Measurements from ENCODE around the gene CHAC2. TPM values are rescaled to one million over a fixed set of nuclear protein-coding genes. Genes with fewer than 3 reads are reported as not detected.
"Not testable (repeated sequence)": the region's sequence is repeated elsewhere in the genome, so short reads cannot be mapped to it uniquely, and the experiment has no call there.

The CHAC2 gene
- total RNA-seq: 10 to 100 TPM; 13.2 to 15.0 TPM

DNA sequence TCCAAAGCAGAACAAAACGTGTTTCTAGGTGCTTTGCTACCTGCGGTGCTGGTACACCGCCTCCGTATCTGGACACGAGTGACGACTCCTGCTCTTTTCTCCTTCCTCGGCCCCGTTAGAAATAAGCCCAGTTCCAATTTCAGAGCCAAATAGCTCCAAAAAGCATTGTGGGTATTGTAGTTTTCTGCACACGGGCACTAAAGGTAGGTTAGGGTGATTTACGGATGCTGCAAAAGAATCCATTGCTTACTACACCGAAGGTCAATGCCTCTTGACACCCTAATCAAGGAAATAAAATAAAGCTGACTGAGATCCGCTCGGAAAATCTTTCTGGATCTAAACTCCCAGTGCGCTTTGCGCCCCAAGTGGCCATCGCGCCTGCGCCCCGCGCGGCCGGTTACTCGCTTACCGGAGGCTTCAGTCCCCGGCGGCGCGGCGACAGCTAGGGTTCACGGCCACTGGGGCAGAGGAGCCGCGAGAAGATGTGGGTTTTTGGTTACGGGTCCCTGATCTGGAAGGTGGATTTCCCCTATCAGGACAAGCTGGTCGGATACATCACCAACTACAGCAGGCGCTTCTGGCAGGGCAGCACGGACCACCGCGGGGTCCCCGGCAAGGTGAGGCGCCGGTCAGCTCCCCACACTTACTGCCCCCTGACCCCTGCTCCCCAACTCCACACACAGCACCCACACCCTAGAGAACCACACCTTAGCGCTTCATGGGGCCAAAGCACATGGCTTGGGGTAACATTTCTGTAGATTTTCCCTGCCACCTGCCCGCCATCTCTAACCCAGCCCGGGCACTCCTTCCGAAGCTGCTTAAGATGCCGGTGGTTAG lies at the start of gene CHAC2:
Gene CHAC2 (plus strand): TSS at position 400 of the 837 bp plus-strand sequence. CDS start 83 bp downstream, at position 483.
- peak within 1 kb of the TSS; percentile 93 for H3K4me3 Mint-ChIP-seq

DNA sequence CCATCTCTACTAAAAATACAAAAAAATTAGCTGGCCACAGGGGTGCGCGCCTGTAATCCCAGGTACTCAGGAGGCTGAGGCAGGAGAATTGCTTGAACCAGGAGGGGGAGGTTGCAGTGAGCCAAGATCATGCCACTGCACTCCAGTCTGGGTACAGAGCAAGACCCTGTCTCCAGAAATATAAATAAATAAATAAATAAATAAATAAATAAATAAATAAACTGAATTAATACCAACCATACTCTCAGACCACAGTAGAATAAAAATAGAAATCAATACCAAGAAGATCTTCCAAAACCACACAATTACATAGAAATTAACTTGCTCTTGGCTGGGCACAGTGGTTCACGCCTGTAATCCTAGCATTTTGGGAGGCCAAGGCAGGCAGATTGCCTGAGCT lies 46.7 kb upstream of the CHAC2 start:
- H3K36me3 Mint-ChIP-seq: peaks cover 40% of the 10 kb centered on the region

More for the DNA sequence above, at the start of gene CHAC2:
- H3K27me3 Mint-ChIP-seq: no peaks in the 10 kb centered on the region
- peaks cover 25% of the 10 kb centered on the region for H3K36me3 Mint-ChIP-seq
- no peaks in the 10 kb centered on the region for H3K9me3 Mint-ChIP-seq
- POLR2A ChIA-PET: interaction anchor here (0.7 to 3.6 kb wide), 10 partner anchors 9 to 1851 kb away, joined by 3 to 43 read pairs (median 5); partner anchors contain the start of genes ASB3, ERLEC1, PPP4R3B and PSME4
- CTCF ChIA-PET: interaction anchor here (0.7 to 1.7 kb wide), 4 partner anchors 15 to 228 kb away, joined by 3 to 10 read pairs (median 4); partner anchors contain the start of gene ERLEC1
- intact Hi-C loops (cut with micrococcal nuclease): loop anchor here (1.0 to 10.0 kb wide), 5 partner anchors 16 to 957 kb away; partner anchors contain the start of genes EML6 and ERLEC1
- peak within 1 kb of the TSS; percentile 97 for H3K27ac Mint-ChIP-seq
- H3K4me1 Mint-ChIP-seq (ENCODE audit: low read depth): peaks cover 27% of the 10 kb centered on the region
- DNase-seq: peak; percentile 91

DNA sequence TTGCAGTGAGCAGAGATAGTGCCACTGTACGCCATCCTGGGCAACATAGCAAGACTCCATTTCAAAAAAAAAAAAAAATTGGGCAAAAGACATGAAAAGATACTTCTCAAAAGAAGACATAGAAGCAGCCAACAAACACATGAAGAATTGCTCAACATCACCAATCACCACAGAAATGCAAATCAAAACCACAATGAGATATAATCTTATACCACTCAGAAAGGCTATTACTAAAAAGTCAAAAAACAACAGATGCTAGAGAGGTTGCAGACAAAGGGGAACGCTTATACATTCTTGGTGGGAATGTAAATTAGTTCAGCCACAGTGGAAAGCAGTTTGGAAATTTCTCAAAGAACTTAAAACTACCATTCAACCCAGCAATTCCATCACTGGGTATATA lies 43.1 kb upstream of the CHAC2 start:
- POLR2A ChIA-PET: no interaction called here
- H3K27me3 Mint-ChIP-seq: no peaks in the 10 kb centered on the region
- H3K9me3 Mint-ChIP-seq: peaks cover 8% of the 10 kb centered on the region
- no peak overlapping the region for H3K4me3 Mint-ChIP-seq
- no peak for DNase-seq
- peaks cover 26% of the 10 kb centered on the region for H3K36me3 Mint-ChIP-seq
- H3K27ac Mint-ChIP-seq: no peak overlapping the region
- peaks cover 9% of the 10 kb centered on the region for H3K4me1 Mint-ChIP-seq (ENCODE audit: low read depth)
- intact Hi-C loops (cut with micrococcal nuclease): no loop called here
- CTCF ChIA-PET: no interaction called here

More for the DNA sequence above, 46.7 kb upstream of the CHAC2 start:
- H3K4me3 Mint-ChIP-seq; H3K27me3 Mint-ChIP-seq; DNase-seq; H3K27ac Mint-ChIP-seq; CTCF ChIA-PET; POLR2A ChIA-PET; H3K4me1 Mint-ChIP-seq (ENCODE audit: low read depth); intact Hi-C loops (cut with micrococcal nuclease): not testable (repeated sequence)
- peaks cover 12% of the 10 kb centered on the region for H3K9me3 Mint-ChIP-seq

DNA sequence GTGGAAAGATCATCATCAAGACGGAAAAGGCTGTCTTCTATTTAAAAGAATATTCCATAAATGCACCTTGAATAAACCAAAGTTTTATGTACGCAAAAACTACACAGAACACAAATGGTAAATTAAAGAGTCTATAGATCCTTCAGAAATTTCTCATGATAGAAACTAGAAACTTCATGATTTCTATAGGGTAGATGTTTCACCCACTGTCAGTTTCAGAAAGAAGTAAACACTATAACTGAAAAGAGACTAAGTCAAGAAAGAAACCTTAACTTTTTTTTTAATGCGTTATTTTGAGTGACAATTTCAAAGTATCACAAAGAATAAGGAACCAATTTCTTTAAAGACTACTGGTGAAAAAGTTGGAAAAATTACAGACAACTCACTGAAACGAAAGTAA lies 41.9 kb upstream of the CHAC2 start:
- Mint-ChIP-seq H3K27me3 (no peaks in the 10 kb centered on the region), H3K27ac (no peak overlapping the region), H3K4me3 (no peak overlapping the region), H3K9me3 (peaks cover 8% of the 10 kb centered on the region), H3K36me3 (peaks cover 26% of the 10 kb centered on the region), H3K4me1 (ENCODE audit: low read depth) (peaks cover 9% of the 10 kb centered on the region)
- intact Hi-C loops (cut with micrococcal nuclease): no loop called here
- no peak for DNase-seq
- ChIA-PET POLR2A (no interaction called here), CTCF (interaction anchor here (0.7 kb wide), 1 partner anchor 1577 kb away, joined by 4 read pairs; no protein-coding TSS in a partner anchor)

DNA sequence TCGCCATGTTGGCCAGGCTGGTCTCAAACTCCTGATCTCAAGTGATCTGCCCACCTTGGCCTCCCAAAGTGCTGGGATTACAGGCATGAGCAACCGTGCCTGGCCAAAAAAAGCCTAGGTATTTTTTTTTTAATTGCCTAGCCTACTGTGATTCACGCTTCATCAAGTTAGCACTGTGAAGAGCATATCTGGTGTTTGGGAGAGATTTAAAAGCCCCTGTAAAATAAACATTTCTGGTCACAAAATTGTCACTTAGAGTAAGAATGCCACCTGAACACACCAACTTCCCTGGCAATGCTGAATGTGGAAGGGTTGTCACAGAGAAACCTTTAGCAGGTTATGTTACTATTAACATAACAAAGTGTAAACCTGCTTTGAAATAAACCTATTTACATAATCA lies 39.7 kb upstream of the CHAC2 start:
- Mint-ChIP-seq H3K4me3 (no peak overlapping the region), H3K27ac (no peak overlapping the region), H3K9me3 (peaks cover 8% of the 10 kb centered on the region), H3K4me1 (ENCODE audit: low read depth) (peaks cover 3% of the 10 kb centered on the region), H3K36me3 (peaks cover 23% of the 10 kb centered on the region), H3K27me3 (no peaks in the 10 kb centered on the region)
- ChIA-PET POLR2A (no interaction called here), CTCF (no interaction called here)
- DNase-seq: no peak
- intact Hi-C loops (cut with micrococcal nuclease): no loop called here

DNA sequence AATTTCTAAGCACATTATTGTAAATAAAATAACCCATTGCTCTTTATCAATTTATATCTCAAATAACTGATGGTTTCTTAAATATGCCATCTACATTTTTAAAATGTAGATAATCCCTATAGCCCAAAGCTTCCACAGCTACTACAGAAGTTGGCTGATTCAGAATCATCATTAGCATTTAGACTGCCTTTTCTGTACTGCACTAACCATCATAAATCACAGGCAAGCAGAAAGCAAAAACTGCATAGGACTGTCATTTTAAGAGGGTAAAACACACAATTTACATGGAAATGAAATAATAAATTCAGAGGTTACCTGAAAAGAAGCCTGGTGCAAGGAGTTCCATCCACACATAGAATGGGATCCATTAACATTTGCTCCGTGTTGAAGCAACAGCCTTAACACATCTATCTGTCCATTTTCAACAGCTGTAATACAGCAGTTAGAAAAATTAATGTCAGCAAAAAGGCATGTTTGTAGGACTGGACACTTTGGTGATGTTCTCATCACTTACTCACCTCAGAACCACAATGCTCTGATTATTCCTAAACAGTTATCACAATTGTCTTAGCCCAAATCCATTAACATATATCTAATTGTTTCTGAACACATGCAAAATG lies 38.4 kb upstream of the CHAC2 start:
- ChIA-PET CTCF (no interaction called here), POLR2A (no interaction called here)
- Mint-ChIP-seq H3K27ac (no peak overlapping the region), H3K4me1 (ENCODE audit: low read depth) (peaks cover 3% of the 10 kb centered on the region), H3K36me3 (peaks cover 20% of the 10 kb centered on the region), H3K4me3 (no peak overlapping the region), H3K27me3 (no peaks in the 10 kb centered on the region), H3K9me3 (peaks cover 8% of the 10 kb centered on the region)
- intact Hi-C loops (cut with micrococcal nuclease): no loop called here
- DNase-seq: no peak

DNA sequence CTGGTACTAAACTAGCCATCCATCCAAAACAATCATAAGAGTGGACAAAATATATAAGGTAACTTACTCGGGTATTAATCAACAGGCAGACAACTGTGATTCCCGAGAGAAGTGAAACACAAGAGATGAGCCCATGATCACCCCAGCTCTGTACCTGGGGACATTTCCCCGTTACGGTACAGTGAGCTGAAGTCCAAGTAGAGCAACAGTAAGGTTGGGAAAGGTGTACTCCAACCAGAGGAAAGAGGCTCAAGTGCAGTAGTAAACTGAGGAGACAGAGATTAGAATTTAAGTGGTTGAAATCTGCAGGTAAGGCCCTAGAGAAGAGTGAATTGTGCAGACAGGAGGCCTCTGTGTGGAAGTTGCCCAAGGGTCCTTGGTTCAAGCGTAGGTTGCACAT lies 30.5 kb upstream of the CHAC2 start:
- no peak overlapping the region for H3K27ac Mint-ChIP-seq

DNA sequence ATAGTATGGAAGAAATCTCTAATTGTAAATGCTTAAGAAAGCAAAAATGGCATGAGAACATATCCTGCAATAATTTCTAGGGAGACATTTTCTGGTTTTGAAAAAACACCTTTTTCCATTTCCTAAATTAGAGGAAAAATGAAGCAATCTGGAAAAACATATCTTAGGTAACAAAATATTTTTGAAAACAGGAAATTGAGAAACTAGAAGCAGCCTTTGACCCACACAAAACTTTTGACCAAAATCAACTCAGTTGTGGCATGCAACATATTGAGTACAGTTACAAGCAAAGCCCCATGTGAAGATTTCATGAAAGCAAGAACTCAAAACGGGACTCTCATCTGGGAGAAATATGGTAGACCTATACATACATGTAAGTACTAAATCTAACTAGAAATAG lies 28.6 kb upstream of the CHAC2 start:
- no peak overlapping the region for H3K4me3 Mint-ChIP-seq
- CTCF ChIA-PET: no interaction called here
- no peak for DNase-seq
- H3K4me1 Mint-ChIP-seq (ENCODE audit: low read depth): peaks cover 11% of the 10 kb centered on the region
- intact Hi-C loops (cut with micrococcal nuclease): no loop called here
- POLR2A ChIA-PET: no interaction called here
- peaks cover 20% of the 10 kb centered on the region for H3K36me3 Mint-ChIP-seq
- no peaks in the 10 kb centered on the region for H3K27me3 Mint-ChIP-seq
- no peaks in the 10 kb centered on the region for H3K9me3 Mint-ChIP-seq
- no peak overlapping the region for H3K27ac Mint-ChIP-seq

More for the DNA sequence above, 30.5 kb upstream of the CHAC2 start:
- intact Hi-C loops (cut with micrococcal nuclease): no loop called here
- DNase-seq: no peak
- H3K36me3 Mint-ChIP-seq: peaks cover 16% of the 10 kb centered on the region
- CTCF ChIA-PET: no interaction called here
- POLR2A ChIA-PET: no interaction called here
- peaks cover 4% of the 10 kb centered on the region for H3K4me1 Mint-ChIP-seq (ENCODE audit: low read depth)
- H3K27me3 Mint-ChIP-seq: no peaks in the 10 kb centered on the region
- no peak overlapping the region for H3K4me3 Mint-ChIP-seq
- no peaks in the 10 kb centered on the region for H3K9me3 Mint-ChIP-seq

DNA sequence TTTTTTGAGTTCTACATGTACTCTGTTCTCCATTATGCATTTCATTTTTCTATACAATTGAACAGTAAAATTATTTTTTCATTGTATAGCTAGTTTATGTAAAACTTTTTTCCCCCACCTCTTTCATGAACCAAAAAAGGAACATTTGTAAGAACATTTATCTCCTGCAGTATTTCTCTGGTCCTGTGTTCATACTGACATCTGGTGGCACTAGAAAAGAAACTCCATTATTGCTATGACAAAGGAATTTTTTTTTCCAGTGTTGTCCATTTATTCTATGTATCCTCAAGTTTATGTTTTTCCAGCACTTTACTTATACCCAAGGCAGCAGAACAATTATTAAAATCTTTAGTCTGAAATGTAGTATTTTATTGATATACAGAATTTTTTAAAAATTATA lies 27.4 kb upstream of the CHAC2 start:
- Mint-ChIP-seq H3K4me3 (no peak overlapping the region), H3K27me3 (no peaks in the 10 kb centered on the region), H3K9me3 (no peaks in the 10 kb centered on the region), H3K27ac (no peak overlapping the region), H3K36me3 (peaks cover 16% of the 10 kb centered on the region), H3K4me1 (ENCODE audit: low read depth) (peaks cover 11% of the 10 kb centered on the region)
- DNase-seq: no peak
- ChIA-PET POLR2A (no interaction called here), CTCF (no interaction called here)
- intact Hi-C loops (cut with micrococcal nuclease): no loop called here

DNA sequence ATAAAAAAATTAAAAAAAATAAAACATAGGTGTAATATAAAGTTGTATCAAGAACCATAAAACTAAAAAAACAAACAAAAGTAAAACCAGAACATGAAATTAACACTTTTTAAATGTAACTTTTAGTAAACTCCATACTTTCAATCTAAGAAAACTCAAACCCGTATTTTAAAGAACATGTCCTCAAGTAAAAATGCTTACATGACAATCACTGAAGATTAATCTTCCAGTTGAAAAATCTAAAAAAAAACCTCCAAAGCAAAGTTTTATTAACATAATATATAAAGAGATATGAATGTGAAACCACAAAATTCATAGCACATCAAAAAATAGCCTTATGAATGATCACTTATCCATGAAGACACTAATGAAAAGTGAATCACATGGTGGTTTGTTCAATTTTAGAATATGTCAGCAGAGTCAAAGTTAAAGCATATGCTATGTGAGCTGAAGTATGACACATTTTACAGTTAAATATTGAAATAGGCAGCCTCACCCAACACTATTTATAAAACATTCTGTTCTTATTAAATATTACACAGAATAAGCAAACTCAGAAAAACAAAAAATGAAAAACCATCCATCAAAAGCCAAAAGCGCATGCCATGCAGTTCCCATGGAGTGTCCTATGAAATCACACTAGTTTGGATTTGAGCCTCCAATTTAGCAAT lies 23.1 kb upstream of the CHAC2 start:
- ChIA-PET CTCF (interaction anchor here (0.6 kb wide), 1 partner anchor 40 kb away, joined by 3 read pairs; no protein-coding TSS in a partner anchor), POLR2A (interaction anchor here (1.2 kb wide), 1 partner anchor 25 kb away, joined by 3 read pairs; no protein-coding TSS in a partner anchor)
- H3K9me3 Mint-ChIP-seq: no peaks in the 10 kb centered on the region
- H3K36me3 Mint-ChIP-seq: peaks cover 21% of the 10 kb centered on the region
- intact Hi-C loops (cut with micrococcal nuclease): no loop called here
- no peak overlapping the region for H3K4me3 Mint-ChIP-seq
- no peaks in the 10 kb centered on the region for H3K27me3 Mint-ChIP-seq
- no peak overlapping the region for H3K27ac Mint-ChIP-seq
- H3K4me1 Mint-ChIP-seq (ENCODE audit: low read depth): peaks cover 11% of the 10 kb centered on the region
- no peak for DNase-seq

DNA sequence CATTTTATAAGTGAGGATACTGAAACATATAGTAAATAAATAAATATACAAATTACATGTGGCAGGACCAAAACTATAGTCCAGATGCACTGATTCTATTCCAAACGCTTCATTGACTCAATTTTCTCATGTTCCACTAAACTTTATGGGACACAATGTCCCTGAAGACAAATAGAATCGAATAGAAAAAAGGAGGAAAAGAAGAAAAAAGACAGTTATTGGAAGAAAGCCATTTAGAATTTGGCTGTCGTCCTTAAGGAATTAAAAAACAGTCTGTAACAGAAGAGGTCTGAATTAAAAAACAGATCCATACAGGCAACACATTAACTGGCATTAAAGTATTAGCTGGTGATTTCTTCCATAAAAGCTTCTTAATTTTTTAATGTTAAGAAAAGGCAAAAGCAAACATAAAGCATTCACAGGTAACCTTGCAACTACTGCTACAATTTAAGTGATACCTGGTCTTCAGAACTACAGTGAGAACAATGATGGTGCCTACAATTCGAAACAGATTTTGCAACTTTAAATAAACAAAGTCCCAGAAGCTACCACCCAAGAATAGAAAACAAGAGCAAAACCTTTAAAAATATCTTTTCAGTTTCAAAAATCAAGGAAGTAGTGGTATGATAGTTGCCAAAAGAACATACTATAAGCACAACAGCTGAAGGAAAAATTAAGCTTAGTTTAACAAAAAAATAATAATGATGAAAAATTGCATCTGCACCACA lies 17.4 kb upstream of the CHAC2 start:
- no peaks in the 10 kb centered on the region for H3K27me3 Mint-ChIP-seq

More for the DNA sequence above, 17.4 kb upstream of the CHAC2 start:
- no peak overlapping the region for H3K27ac Mint-ChIP-seq
- no peaks in the 10 kb centered on the region for H3K9me3 Mint-ChIP-seq
- peaks cover 24% of the 10 kb centered on the region for H3K4me1 Mint-ChIP-seq (ENCODE audit: low read depth)
- intact Hi-C loops (cut with micrococcal nuclease): no loop called here
- POLR2A ChIA-PET: no interaction called here
- H3K36me3 Mint-ChIP-seq: peaks cover 17% of the 10 kb centered on the region
- no peak for DNase-seq
- no peak overlapping the region for H3K4me3 Mint-ChIP-seq
- CTCF ChIA-PET: no interaction called here
